ENCODE results near the gene NUDT3.

DNA sequence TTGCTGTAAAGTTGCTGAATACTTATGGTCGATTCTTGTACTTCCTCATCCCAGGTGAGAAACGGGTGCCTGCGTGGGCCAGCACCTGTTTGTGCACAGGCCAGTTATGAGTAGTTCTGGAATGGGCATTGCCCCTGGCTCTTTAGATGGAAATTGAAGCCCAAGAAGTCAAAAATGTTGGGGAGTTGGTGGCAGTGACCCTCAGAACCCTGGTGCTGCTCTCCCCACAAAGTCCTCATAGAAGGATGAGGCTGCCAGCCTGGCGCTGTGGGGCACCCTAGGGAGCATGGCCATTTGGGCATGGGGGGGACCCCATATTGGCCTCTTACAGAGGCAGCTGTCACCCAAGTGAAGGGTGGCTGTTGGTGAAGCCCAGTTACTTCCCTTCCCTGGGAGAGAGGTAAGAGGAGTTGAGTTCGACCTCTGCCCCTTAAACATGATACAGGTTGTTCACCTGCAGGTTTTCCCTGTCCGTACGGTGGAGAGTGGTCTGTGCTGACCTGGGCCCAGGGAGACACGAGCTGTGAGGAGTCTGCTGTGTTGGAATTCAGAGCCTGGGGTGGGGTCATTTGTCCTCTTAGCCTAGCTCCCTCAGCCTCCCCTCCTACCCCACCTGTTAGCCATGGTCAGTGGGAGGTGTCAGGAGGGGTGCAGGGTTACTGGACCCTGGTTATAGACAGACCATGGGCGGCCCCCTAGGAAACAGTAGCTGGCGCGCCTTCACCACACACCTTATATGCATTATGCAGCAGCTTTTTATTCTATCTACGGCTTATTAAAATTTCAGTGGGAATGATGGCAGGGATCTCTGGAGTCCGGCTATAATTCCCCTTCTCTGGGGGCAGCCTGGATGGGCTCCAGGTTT lies 150.9 kb downstream of the NUDT3 start:
- TF ChIP-seq, protein P1, sequence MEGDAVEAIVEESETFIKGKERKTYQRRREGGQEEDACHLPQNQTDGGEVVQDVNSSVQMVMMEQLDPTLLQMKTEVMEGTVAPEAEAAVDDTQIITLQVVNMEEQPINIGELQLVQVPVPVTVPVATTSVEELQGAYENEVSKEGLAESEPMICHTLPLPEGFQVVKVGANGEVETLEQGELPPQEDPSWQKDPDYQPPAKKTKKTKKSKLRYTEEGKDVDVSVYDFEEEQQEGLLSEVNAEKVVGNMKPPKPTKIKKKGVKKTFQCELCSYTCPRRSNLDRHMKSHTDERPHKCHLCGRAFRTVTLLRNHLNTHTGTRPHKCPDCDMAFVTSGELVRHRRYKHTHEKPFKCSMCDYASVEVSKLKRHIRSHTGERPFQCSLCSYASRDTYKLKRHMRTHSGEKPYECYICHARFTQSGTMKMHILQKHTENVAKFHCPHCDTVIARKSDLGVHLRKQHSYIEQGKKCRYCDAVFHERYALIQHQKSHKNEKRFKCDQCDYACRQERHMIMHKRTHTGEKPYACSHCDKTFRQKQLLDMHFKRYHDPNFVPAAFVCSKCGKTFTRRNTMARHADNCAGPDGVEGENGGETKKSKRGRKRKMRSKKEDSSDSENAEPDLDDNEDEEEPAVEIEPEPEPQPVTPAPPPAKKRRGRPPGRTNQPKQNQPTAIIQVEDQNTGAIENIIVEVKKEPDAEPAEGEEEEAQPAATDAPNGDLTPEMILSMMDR (IDR thresholded peaks at IDR 0.05 in 2 of 3, conservative IDR thresholded peaks at IDR 0.05 in 1 of 3; ENCODE audit: borderline replicate concordance in 1 of 3, insufficient read depth in 1 of 3, low read depth in 2 of 3, low read length in 2 of 3): no peak
- TF ChIP-seq EZH2 (IDR thresholded peaks at IDR 0.05): no peak
- TF ChIP-seq SP1 (IDR thresholded peaks at IDR 0.05; ENCODE audit: low read depth): no peak
- TF ChIP-seq, protein P2, sequence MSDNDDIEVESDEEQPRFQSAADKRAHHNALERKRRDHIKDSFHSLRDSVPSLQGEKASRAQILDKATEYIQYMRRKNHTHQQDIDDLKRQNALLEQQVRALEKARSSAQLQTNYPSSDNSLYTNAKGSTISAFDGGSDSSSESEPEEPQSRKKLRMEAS (IDR thresholded peaks at IDR 0.05): no peak
- TF ChIP-seq TCF7L2 (IDR thresholded peaks at IDR 0.05; ENCODE audit: borderline replicate concordance, extremely low read depth, insufficient read depth, insufficient read length): no peak
- TF ChIP-seq, protein P3, sequence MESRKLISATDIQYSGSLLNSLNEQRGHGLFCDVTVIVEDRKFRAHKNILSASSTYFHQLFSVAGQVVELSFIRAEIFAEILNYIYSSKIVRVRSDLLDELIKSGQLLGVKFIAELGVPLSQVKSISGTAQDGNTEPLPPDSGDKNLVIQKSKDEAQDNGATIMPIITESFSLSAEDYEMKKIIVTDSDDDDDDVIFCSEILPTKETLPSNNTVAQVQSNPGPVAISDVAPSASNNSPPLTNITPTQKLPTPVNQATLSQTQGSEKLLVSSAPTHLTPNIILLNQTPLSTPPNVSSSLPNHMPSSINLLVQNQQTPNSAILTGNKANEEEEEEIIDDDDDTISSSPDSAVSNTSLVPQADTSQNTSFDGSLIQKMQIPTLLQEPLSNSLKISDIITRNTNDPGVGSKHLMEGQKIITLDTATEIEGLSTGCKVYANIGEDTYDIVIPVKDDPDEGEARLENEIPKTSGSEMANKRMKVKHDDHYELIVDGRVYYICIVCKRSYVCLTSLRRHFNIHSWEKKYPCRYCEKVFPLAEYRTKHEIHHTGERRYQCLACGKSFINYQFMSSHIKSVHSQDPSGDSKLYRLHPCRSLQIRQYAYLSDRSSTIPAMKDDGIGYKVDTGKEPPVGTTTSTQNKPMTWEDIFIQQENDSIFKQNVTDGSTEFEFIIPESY (IDR thresholded peaks at IDR 0.05; ENCODE audit: extremely low read depth, insufficient replicate concordance, low read length): no peak
- no peak for TF ChIP-seq EZH2phosphoT487 (IDR thresholded peaks at IDR 0.05; ENCODE audit: borderline replicate concordance)
- no peak for TF ChIP-seq POLR2A (IDR thresholded peaks at IDR 0.05; ENCODE audit: borderline replicate concordance, extremely low read depth, insufficient read depth, insufficient read length)
- no peak for TF ChIP-seq RAD21 (IDR thresholded peaks at IDR 0.05; ENCODE audit: low read depth)
- TF ChIP-seq, protein P4, sequence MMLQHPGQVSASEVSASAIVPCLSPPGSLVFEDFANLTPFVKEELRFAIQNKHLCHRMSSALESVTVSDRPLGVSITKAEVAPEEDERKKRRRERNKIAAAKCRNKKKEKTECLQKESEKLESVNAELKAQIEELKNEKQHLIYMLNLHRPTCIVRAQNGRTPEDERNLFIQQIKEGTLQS (IDR thresholded peaks at IDR 0.05): no peak
- TF ChIP-seq YY1 (IDR thresholded peaks at IDR 0.05; ENCODE audit: extremely low read depth, insufficient replicate concordance, low read depth, low read length): no peak

Data from HCT116 (cell line).